Measurements from ENCODE around the gene ITGA1. TPM values are rescaled to one million over a fixed set of nuclear protein-coding genes. Genes with fewer than 3 reads are reported as not detected.

Gene ITGA1
- total and polyA plus RNA-seq, 2 of the 8 experiments (the other 6 are each of a cell fraction or from before 2014, with no cell fraction given): 2.3 to 9.0 TPM

- Histone ChIP-seq H2BK5ac (ENCODE audit: low read depth, low read length) (no peak overlapping the region), H3K4me2 (ENCODE audit: insufficient read depth in 1 of 2, low read depth in 2 of 2, low read length in 2 of 2) (no peak overlapping the region), H3K23me2 (ENCODE audit: low read depth, low read length) (no peaks in the 10 kb centered on the region), H4K8ac (ENCODE audit: extremely low read depth, insufficient read depth, low read length) (no peak overlapping the region), H4K5ac (ENCODE audit: insufficient read length, low read depth, low read length) (no peak overlapping the region), H3K27ac (ENCODE audit: low read depth, low read length) (no peak overlapping the region), H3K4me3 (ENCODE audit: extremely low read depth in 1 of 4, insufficient read depth in 2 of 4, low read depth in 3 of 4, low read length in 4 of 4) (no peak overlapping the region), H4K20me1 (replicated peaks in 1 of 2; ENCODE audit: control insufficient read depth in 1 of 2, insufficient read depth in 2 of 2, low read length in 2 of 2) (no peaks in the 10 kb centered on the region), H2AK5ac (ENCODE audit: low read depth, low read length) (no peak overlapping the region), H3K36me3 (ENCODE audit: control insufficient read depth in 2 of 4, insufficient read depth in 4 of 4, low read length in 3 of 4) (no peaks in the 10 kb centered on the region), H3K4me1 (replicated peaks in 1 of 4; ENCODE audit: control insufficient read depth in 3 of 4, insufficient read depth in 4 of 4, low read length in 3 of 4) (no peaks in the 10 kb centered on the region), H3K4ac (replicated peaks; ENCODE audit: insufficient read length, low read depth, low read length) (no peak overlapping the region), H2BK12ac (ENCODE audit: low read depth, low read length) (no peak overlapping the region), H3K18ac (ENCODE audit: extremely low read depth, low read length) (no peak overlapping the region), H2BK15ac (ENCODE audit: low read length) (no peak overlapping the region), H2AFZ (ENCODE audit: low read length) (no peak overlapping the region), H4K91ac (replicated peaks; ENCODE audit: insufficient read length, low read length) (no peak overlapping the region), H3K14ac (ENCODE audit: insufficient read length) (no peak overlapping the region), H2BK120ac (replicated peaks; ENCODE audit: low read depth, low read length) (no peak overlapping the region), H2BK20ac (ENCODE audit: low read length) (no peak overlapping the region), H3K27me3 (replicated peaks in 1 of 4; ENCODE audit: control insufficient read depth in 3 of 4, extremely low read depth in 1 of 4, insufficient read depth in 3 of 4, low read length in 3 of 4) (no peaks in the 10 kb centered on the region), H3K79me1 (ENCODE audit: low read depth, low read length) (no peaks in the 10 kb centered on the region), H3K9me3 (ENCODE audit: insufficient read depth in 2 of 2, low read depth in 1 of 2, low read length in 1 of 2) (no peaks in the 10 kb centered on the region), H3K23ac (ENCODE audit: insufficient read length) (no peak overlapping the region), H3K79me2 (ENCODE audit: control insufficient read depth in 1 of 2, insufficient read depth in 2 of 2, low read length in 2 of 2) (no peaks in the 10 kb centered on the region), H3K9ac (replicated peaks in 1 of 4; ENCODE audit: extremely low read depth in 1 of 4, low read depth in 3 of 4, low read length in 3 of 4) (no peak overlapping the region), H3K56ac (replicated peaks; ENCODE audit: insufficient read length, low read depth, low read length) (no peak overlapping the region)
- ChIA-PET CTCF (ENCODE audit: partially characterized antibody) (interaction anchor here (0.7 to 1.5 kb wide), 2 partner anchors 22 to 93 kb away, joined by 3 to 7 read pairs; no protein-coding TSS in a partner anchor), POLR2A (ENCODE audit: partially characterized antibody) (no interaction called here)
- DNase-seq (ENCODE audit: low read depth in 1 of 2, low spot score in 2 of 2): no peak
- FAIRE-seq: no peak
- 90% methylated on average over 1 of the region's 1 CpG; no CpG with 5 or more reads in 1 of the 2 experiments for WGBS, 2 experiments (ENCODE audit: extremely low coverage in 1 of 2, insufficient coverage in 1 of 2, insufficient read length in 1 of 2, insufficient replicate concordance in 2 of 2, low coverage in 1 of 2, low lambda C conversion rate in 2 of 2, missing lambda C conversion rate in 1 of 2)
- TF ChIP-seq PHF8 (conservative IDR thresholded peaks at IDR 0.05; ENCODE audit: low read depth, low read length) (no peak), E2F6 (IDR thresholded peaks at IDR 0.05) (no peak), ATF3 (IDR thresholded peaks at IDR 0.05; ENCODE audit: insufficient read depth, low read depth, low read length) (no peak), SP1 (IDR thresholded peaks at IDR 0.05; ENCODE audit: low read depth, low read length) (no peak), RAD21 (IDR thresholded peaks at IDR 0.05 in 1 of 2, conservative IDR thresholded peaks at IDR 0.05 in 1 of 2; ENCODE audit: low read depth in 2 of 2, low read length in 2 of 2) (no peak), TEAD4 (IDR thresholded peaks at IDR 0.05; ENCODE audit: low read depth, low read length) (no peak), SIRT6 (IDR thresholded peaks at IDR 0.05; ENCODE audit: low read length) (no peak)
These were observed 106.1 kb downstream of the ITGA1 start for GRCh38 chr5:52893863-52894262.
